Vagina (tissue), 2 donors: ENCODE measurements around the gene RUNX2. TPM values are rescaled to one million over a fixed set of nuclear protein-coding genes. Genes with fewer than 3 reads are reported as not detected.

Experiments
- DNase-seq, 2 donors: peaks; one replicate each; pipeline ENCODE4 v3.0.0-alpha.2; 2017; ENCODE audit errors: extremely low spot score in 2 of 2
- H3K27ac ChIP-seq: fragments of 200-600 bp; sonication (generic); one replicate; pipeline ENCODE4 v1.5.1; 2019
- H3K27me3 ChIP-seq: fragments of 200-600 bp; sonication (generic); one replicate; pipeline ENCODE4 v1.5.1; 2019
- H3K36me3 ChIP-seq, 2 donors: fragments of 200-600 bp; sonication (generic); one replicate each; pipeline ENCODE4 v1.5.1; 2017 to 2019
- H3K4me1 ChIP-seq: fragments of 200-600 bp; sonication (generic); one replicate; pipeline ENCODE4 v1.5.1; 2019
- H3K4me3 ChIP-seq, 2 donors: fragments of 200-600 bp; sonication (generic); 1 replicate in 1 of 2; 2 replicates in 1 of 2; pipeline ENCODE4 v1.5.1; 2016 to 2019
- H3K9me3 ChIP-seq: fragments of 200-600 bp; sonication (generic); one replicate; pipeline ENCODE4 v1.5.1; 2019
- POLR2A ChIP-seq, 2 donors: fragments of 450-650 bp; IDR thresholded peaks; one replicate each; pipeline ENCODE4 v1.6.1; 2017; ENCODE audit warnings: antibody characterized with exemption in 2 of 2, mild to moderate bottlenecking in 2 of 2, moderate library complexity in 2 of 2
- POLR2AphosphoS5 ChIP-seq, 2 donors: sonication (generic); formaldehyde crosslinking; IDR thresholded peaks; one replicate each; pipeline ENCODE4 v1.9.0; 2017; ENCODE audit warnings: antibody characterized with exemption in 2 of 2, mild to moderate bottlenecking in 2 of 2, low read depth in 1 of 2; ENCODE audit not compliant: insufficient read depth in 1 of 2
- intact Hi-C: fragments of 100-400 bp; cut with DNase I; formaldehyde crosslinking; loops from one replicate; pipeline ENCODE4 v1.15.1; 2023
- total RNA-seq: library from RNA; depleted of rRNA; stranded (reverse); fragments of >200 nt; gene quantifications from one replicate; pipeline ENCODE4 v1.2.3, GENCODE V29; 2016
- TF ChIP-seq, protein P1 (sequence below), 3 experiments: fragments of 450-650 bp in 2 of 3; fragments of 200-600 bp in 1 of 3; sonication (generic) in 1 of 3; IDR thresholded peaks; one replicate each; pipeline ENCODE4 v1.5.1; 2017 to 2019; ENCODE audit warnings: antibody characterized with exemption in 3 of 3, mild to moderate bottlenecking in 2 of 3, moderate library complexity in 2 of 3

Gene RUNX2
- total RNA-seq, 1 donor from 2014 or later = 13.0 TPM

DNA sequence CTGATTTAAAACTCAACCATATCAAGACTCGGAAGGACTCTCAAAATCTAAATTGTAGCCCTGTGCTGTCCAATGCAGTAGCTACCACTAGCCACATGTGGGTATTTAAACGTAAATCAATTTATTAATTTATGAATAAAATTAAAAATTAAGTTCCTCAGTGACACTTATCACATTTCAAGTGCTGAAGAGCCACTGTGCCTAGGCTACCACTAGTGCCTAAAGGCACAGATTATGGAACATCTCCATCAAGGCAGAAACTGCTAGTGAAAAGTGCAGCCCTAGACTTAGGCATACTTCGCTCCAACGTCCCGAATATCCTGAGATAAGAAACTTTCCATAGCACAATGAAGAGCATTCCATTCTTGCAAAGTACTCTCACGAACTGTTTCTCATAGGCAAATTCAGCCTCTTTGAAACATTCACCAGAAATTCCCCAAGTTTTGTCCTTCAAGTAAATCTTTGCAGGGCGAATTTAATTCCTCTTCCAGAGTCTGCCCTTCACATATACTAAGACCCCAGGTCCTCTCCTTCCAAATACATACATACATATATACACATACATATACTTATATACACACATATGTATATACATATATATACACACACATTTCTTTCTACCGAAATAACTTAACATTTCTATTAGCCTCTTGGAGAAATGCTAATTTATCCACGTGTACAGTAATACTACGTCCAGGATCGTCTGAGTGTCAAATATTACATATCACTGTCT, 48.3 kb downstream of the RUNX2 start:
- Histone ChIP-seq H3K4me1 (peaks cover 16% of the 10 kb centered on the region), H3K4me3 (peak overlapping the region; percentile 71 to 81), H3K36me3 (no peaks in the 10 kb centered on the region), H3K9me3 (no peaks in the 10 kb centered on the region), H3K27me3 (no peaks in the 10 kb centered on the region), H3K27ac (peak overlapping the region; percentile 94)
- TF ChIP-seq POLR2A (IDR thresholded peaks at IDR 0.05) (no peak), POLR2AphosphoS5 (IDR thresholded peaks at IDR 0.05; ENCODE audit: insufficient read depth in 1 of 2, low read depth in 1 of 2) (no peak)
- TF ChIP-seq, protein P1, sequence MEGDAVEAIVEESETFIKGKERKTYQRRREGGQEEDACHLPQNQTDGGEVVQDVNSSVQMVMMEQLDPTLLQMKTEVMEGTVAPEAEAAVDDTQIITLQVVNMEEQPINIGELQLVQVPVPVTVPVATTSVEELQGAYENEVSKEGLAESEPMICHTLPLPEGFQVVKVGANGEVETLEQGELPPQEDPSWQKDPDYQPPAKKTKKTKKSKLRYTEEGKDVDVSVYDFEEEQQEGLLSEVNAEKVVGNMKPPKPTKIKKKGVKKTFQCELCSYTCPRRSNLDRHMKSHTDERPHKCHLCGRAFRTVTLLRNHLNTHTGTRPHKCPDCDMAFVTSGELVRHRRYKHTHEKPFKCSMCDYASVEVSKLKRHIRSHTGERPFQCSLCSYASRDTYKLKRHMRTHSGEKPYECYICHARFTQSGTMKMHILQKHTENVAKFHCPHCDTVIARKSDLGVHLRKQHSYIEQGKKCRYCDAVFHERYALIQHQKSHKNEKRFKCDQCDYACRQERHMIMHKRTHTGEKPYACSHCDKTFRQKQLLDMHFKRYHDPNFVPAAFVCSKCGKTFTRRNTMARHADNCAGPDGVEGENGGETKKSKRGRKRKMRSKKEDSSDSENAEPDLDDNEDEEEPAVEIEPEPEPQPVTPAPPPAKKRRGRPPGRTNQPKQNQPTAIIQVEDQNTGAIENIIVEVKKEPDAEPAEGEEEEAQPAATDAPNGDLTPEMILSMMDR (IDR thresholded peaks at IDR 0.05) = no peak
- no peak for DNase-seq
- intact Hi-C loops = no loop called here

GRCh38 chr6:45377043-45377553, 49.0 kb downstream of the RUNX2 start:
- Histone ChIP-seq H3K27ac (peak overlapping the region; percentile 94), H3K4me3 (peak overlapping the region; percentile 71 to 81), H3K27me3 (no peaks in the 10 kb centered on the region), H3K4me1 (peaks cover 16% of the 10 kb centered on the region), H3K36me3 (no peaks in the 10 kb centered on the region), H3K9me3 (no peaks in the 10 kb centered on the region)
- TF ChIP-seq POLR2AphosphoS5 (IDR thresholded peaks at IDR 0.05; ENCODE audit: insufficient read depth in 1 of 2, low read depth in 1 of 2) (no peak), POLR2A (IDR thresholded peaks at IDR 0.05) (no peak)
- TF ChIP-seq, protein P1 (IDR thresholded peaks at IDR 0.05) = no peak
- DNase-seq = no peak
- intact Hi-C loops = no loop called here

- TF ChIP-seq, protein P1 (IDR thresholded peaks at IDR 0.05) = no peak
- TF ChIP-seq POLR2A (IDR thresholded peaks at IDR 0.05) (peak in 1 of 2 donors; percentile 69), POLR2AphosphoS5 (IDR thresholded peaks at IDR 0.05; ENCODE audit: insufficient read depth in 1 of 2, low read depth in 1 of 2) (peak in 1 of 2 donors; percentile 82)
- intact Hi-C loops = no loop called here
- H3K4me1 ChIP-seq = peaks cover 16% of the 10 kb centered on the region
Measured at GRCh38 chr6:45377554-45378333, 49.6 kb downstream of the RUNX2 start, which contains the start of gene SUPT3H. SUPT3H (minus strand) TSS chr6:45377934.

GRCh38 chr6:45378334-45378926, 50.3 kb downstream of the RUNX2 start:
- Histone ChIP-seq H3K36me3 (no peaks in the 10 kb centered on the region), H3K4me1 (peaks cover 16% of the 10 kb centered on the region), H3K27me3 (no peaks in the 10 kb centered on the region), H3K9me3 (no peaks in the 10 kb centered on the region), H3K27ac (peak overlapping the region; percentile 94), H3K4me3 (peak overlapping the region; percentile 71 to 81)
- no peak for DNase-seq
- intact Hi-C loops = no loop called here
- TF ChIP-seq, protein P1 (IDR thresholded peaks at IDR 0.05) = no peak

More at GRCh38 chr6:45377554-45378333, 49.6 kb downstream of the RUNX2 start, which contains the start of gene SUPT3H:
- H3K4me3 ChIP-seq = peak within 1 kb of the TSS; percentile 71 to 81
- peak in 1 of 2 donors; percentile 92 for DNase-seq
- peak within 1 kb of the TSS; percentile 94 for H3K27ac ChIP-seq
- H3K36me3 ChIP-seq = no peaks in the 10 kb centered on the region
- H3K9me3 ChIP-seq = no peaks in the 10 kb centered on the region
- no peaks in the 10 kb centered on the region for H3K27me3 ChIP-seq
